A549 (cell line): ENCODE data around the gene SUGCT.

Experiments
- ATOH8 ChIP-seq: fragments of 250-450 bp; sonication (Bioruptor Pico); IDR thresholded peaks from 2 replicates; pipeline ENCODE4 v1.5.0; 2020; ENCODE audit warnings: low read depth, mild to moderate bottlenecking, moderate library complexity
- CHD2 ChIP-seq: fragments of 150-350 bp; IDR thresholded peaks from 2 replicates; pipeline ENCODE4 v1.6.1; 2014; ENCODE audit warnings: low read length; ENCODE audit not compliant: partially characterized antibody
- CTCF ChIP-seq: fragments of >200 bp; sonication (Bioruptor Twin); formaldehyde crosslinking; IDR thresholded peaks from 3 replicates; pipeline ENCODE4 v1.5.1; 2016
- EP300 ChIP-seq, 2 experiments: fragments of >200 bp; sonication (Bioruptor Twin); formaldehyde crosslinking; IDR thresholded peaks; 2 replicates in 1 of 2; 3 replicates in 1 of 2; pipeline ENCODE4 v1.6.1; 2016 to 2017
- HMGXB4 ChIP-seq: fragments of 250-450 bp; sonication (Bioruptor Pico); IDR thresholded peaks from 2 replicates; pipeline ENCODE4 v1.5.0; 2021; ENCODE audit warnings: mild to moderate bottlenecking, moderate library complexity, borderline replicate concordance
- KDM1A ChIP-seq: fragments of 200-600 bp; sonication (generic); IDR thresholded peaks from 2 replicates; pipeline ENCODE4 v1.6.1; 2016; ENCODE audit warnings: low read depth, mild to moderate bottlenecking
- NFE2L2 ChIP-seq: fragments of 150-350 bp; conservative IDR thresholded peaks from 2 replicates; pipeline ENCODE4 v1.6.1; 2014; ENCODE audit warnings: low read length
- NR3C1 ChIP-seq: fragments of >200 bp; sonication (Bioruptor Twin); formaldehyde crosslinking; IDR thresholded peaks from 3 replicates; pipeline ENCODE4 v1.6.1; 2017
- POLR2A ChIP-seq: IDR thresholded peaks from 2 replicates; pipeline ENCODE4 v1.6.1; 2012; ENCODE audit warnings: mild to moderate bottlenecking, low read length
- POLR2AphosphoS2 ChIP-seq: conservative IDR thresholded peaks from 2 replicates; pipeline ENCODE4 v1.6.1; 2012; ENCODE audit warnings: low read length, improper control_type of control experiment, inconsistent platforms
- RAD21 ChIP-seq, 2 experiments: fragments of >200 bp in 1 of 2; sonication (Bioruptor Twin) in 1 of 2; formaldehyde crosslinking in 1 of 2; IDR thresholded peaks in 1 of 2; conservative IDR thresholded peaks in 1 of 2; 2 replicates in 1 of 2; 3 replicates in 1 of 2; pipeline ENCODE4 v1.6.1; 2012 to 2018; ENCODE audit warnings: inconsistent platforms in 1 of 2
- REST ChIP-seq: fragments of 200-600 bp; sonication (generic); IDR thresholded peaks from 2 replicates; pipeline ENCODE4 v1.6.1; 2016; ENCODE audit warnings: antibody characterized with exemption, mild to moderate bottlenecking, moderate library complexity
- RFX5 ChIP-seq: fragments of 450-650 bp; IDR thresholded peaks from 2 replicates; pipeline ENCODE4 v1.7.1; 2014; ENCODE audit warnings: antibody characterized with exemption, mild to moderate bottlenecking, moderate library complexity

GRCh38 chr7:40493609-40494051 is 358.8 kb downstream of the SUGCT start:
- TF ChIP-seq NR3C1 (no peak), KDM1A (no peak), POLR2A (no peak), CTCF (no peak), NFE2L2 (no peak), HMGXB4 (CRISPR knock-in tag) (no peak), REST (no peak), RAD21 (conservative IDR thresholded peaks at IDR 0.05 in 1 of 2, IDR thresholded peaks at IDR 0.05 in 1 of 2) (no peak), POLR2AphosphoS2 (no peak), RFX5 (no peak), EP300 (IDR thresholded peaks at IDR 0.05) (no peak), CHD2 (no peak), ATOH8 (CRISPR knock-in tag) (no peak)
